Embryonic facial prominence (tissue), 1 donor: ENCODE results near the gene EXOSC3.

ENCODE experiments used
- DNase-seq: peaks from one replicate; pipeline ENCODE4 v3.0.0-alpha.2; 2016; ENCODE audit errors: extremely low spot score

EXOSC3 gene

GRCh38 chr9:37732086-37732741 is 52.6 kb downstream of the EXOSC3 start:
- DNase-seq = no peak

GRCh38 chr9:37730839-37731238 is 54.0 kb downstream of the EXOSC3 start:
- DNase-seq = no peak

- DNase-seq = no peak
Observed at GRCh38 chr9:37730256-37730655, 54.6 kb downstream of the EXOSC3 start.
